Stomach (tissue), 4 donors: ENCODE data around the gene PPM1G.

ENCODE experiments used
- EP300 ChIP-seq: sonication (generic); formaldehyde crosslinking; IDR thresholded peaks from one replicate; pipeline ENCODE4 v1.6.1; 2017; ENCODE audit warnings: antibody characterized with exemption
- POLR2A ChIP-seq, 4 donors: fragments of 450-650 bp; IDR thresholded peaks; one replicate each; pipeline ENCODE4 v1.6.1; 2016; ENCODE audit warnings: antibody characterized with exemption in 4 of 4, control low read depth in 2 of 4, mild to moderate bottlenecking in 1 of 4, moderate library complexity in 1 of 4
- POLR2AphosphoS5 ChIP-seq, 3 donors: sonication (generic); formaldehyde crosslinking; IDR thresholded peaks; one replicate each; pipeline ENCODE4 v1.6.1; 2016; ENCODE audit warnings: antibody characterized with exemption in 3 of 3
- TF ChIP-seq, protein P1 (sequence below), 7 experiments: fragments of 450-650 bp in 4 of 7; fragments of 200-600 bp in 3 of 7; sonication (generic) in 3 of 7; IDR thresholded peaks; one replicate each; pipeline ENCODE4 v1.5.1; 2016 to 2019; ENCODE audit warnings: antibody characterized with exemption in 7 of 7, control low read depth in 2 of 7, mild to moderate bottlenecking in 1 of 7

GRCh38 chr2:27370816-27371620, 38.4 kb downstream of the PPM1G start:
- TF ChIP-seq, protein P1, sequence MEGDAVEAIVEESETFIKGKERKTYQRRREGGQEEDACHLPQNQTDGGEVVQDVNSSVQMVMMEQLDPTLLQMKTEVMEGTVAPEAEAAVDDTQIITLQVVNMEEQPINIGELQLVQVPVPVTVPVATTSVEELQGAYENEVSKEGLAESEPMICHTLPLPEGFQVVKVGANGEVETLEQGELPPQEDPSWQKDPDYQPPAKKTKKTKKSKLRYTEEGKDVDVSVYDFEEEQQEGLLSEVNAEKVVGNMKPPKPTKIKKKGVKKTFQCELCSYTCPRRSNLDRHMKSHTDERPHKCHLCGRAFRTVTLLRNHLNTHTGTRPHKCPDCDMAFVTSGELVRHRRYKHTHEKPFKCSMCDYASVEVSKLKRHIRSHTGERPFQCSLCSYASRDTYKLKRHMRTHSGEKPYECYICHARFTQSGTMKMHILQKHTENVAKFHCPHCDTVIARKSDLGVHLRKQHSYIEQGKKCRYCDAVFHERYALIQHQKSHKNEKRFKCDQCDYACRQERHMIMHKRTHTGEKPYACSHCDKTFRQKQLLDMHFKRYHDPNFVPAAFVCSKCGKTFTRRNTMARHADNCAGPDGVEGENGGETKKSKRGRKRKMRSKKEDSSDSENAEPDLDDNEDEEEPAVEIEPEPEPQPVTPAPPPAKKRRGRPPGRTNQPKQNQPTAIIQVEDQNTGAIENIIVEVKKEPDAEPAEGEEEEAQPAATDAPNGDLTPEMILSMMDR (IDR thresholded peaks at IDR 0.05), result no peak
- peak in 1 of 3 donors; percentile 3 for TF ChIP-seq POLR2AphosphoS5 (IDR thresholded peaks at IDR 0.05)
- no peak for TF ChIP-seq POLR2A (IDR thresholded peaks at IDR 0.05)
- no peak for TF ChIP-seq EP300
